ENCODE measurements around the gene DCHS2. TPM values are rescaled to one million over a fixed set of nuclear protein-coding genes. Genes with fewer than 3 reads are reported as not detected.

Gene DCHS2
- total RNA-seq, result under 1 TPM; 0.28 to 0.71 TPM
- long read RNA-seq, donor 1, partial matches to known transcripts, result 0 of 1 reads
- long read RNA-seq, donor 1, other reads (novel, unspliced or antisense), result 1 of 1 reads
- long read RNA-seq, donor 2, result 0 reads

- no peak for DNase-seq (ENCODE audit: low spot score)
- intact Hi-C loops (cut with DNase I), result loop anchor here in 1 of 2 donors (10.0 kb wide), 1 partner anchor 157 kb away; no protein-coding TSS in a partner anchor
Measured at GRCh38 chr4:154491341-154492271, at the start of gene DCHS2. TSS of gene DCHS2 (minus strand) at chr4:154491799. CDS start at chr4:154491355, 444 bp downstream.

- no peak for DNase-seq (ENCODE audit: low spot score)
- intact Hi-C loops (cut with DNase I), result no loop called here
Measured at GRCh38 chr4:154534296-154534695, 42.7 kb upstream of the DCHS2 start.

- DNase-seq (ENCODE audit: low spot score), result no peak
- intact Hi-C loops (cut with DNase I), result no loop called here
Measured at GRCh38 chr4:154529728-154530519, 38.3 kb upstream of the DCHS2 start.

- DNase-seq (ENCODE audit: low spot score), result no peak
- intact Hi-C loops (cut with DNase I), result no loop called here
Measured at GRCh38 chr4:154528869-154529268, 37.3 kb upstream of the DCHS2 start.

- DNase-seq (ENCODE audit: low spot score), result no peak
- intact Hi-C loops (cut with DNase I), result no loop called here
Measured at GRCh38 chr4:154527308-154527707, 35.7 kb upstream of the DCHS2 start.

- no peak for DNase-seq (ENCODE audit: low spot score)
- intact Hi-C loops (cut with DNase I), result no loop called here
Measured at GRCh38 chr4:154526151-154526550, 34.6 kb upstream of the DCHS2 start.

GRCh38 chr4:154521607-154522006 is 30.0 kb upstream of the DCHS2 start:
- intact Hi-C loops (cut with DNase I), result no loop called here
- no peak for DNase-seq (ENCODE audit: low spot score)

GRCh38 chr4:154519214-154519613 is 27.6 kb upstream of the DCHS2 start:
- intact Hi-C loops (cut with DNase I), result loop anchor here in 1 of 2 donors (10.0 kb wide), 1 partner anchor 114 kb away; no protein-coding TSS in a partner anchor

GRCh38 chr4:154517591-154517990 is 26.0 kb upstream of the DCHS2 start:
- DNase-seq (ENCODE audit: low spot score), result no peak
- intact Hi-C loops (cut with DNase I), result loop anchor here in 1 of 2 donors (10.0 kb wide), 1 partner anchor 113 kb away; no protein-coding TSS in a partner anchor

More at GRCh38 chr4:154519214-154519613, 27.6 kb upstream of the DCHS2 start:
- no peak for DNase-seq (ENCODE audit: low spot score)

GRCh38 chr4:154516318-154517029 is 24.9 kb upstream of the DCHS2 start:
- intact Hi-C loops (cut with DNase I), result loop anchor here in 1 of 2 donors (10.0 kb wide), 1 partner anchor 112 kb away; no protein-coding TSS in a partner anchor
- DNase-seq (ENCODE audit: low spot score), result no peak

GRCh38 chr4:154511981-154512380 is 20.4 kb upstream of the DCHS2 start:
- no peak for DNase-seq (ENCODE audit: low spot score)
- intact Hi-C loops (cut with DNase I), result loop anchor here in 1 of 2 donors (10.0 kb wide), 1 partner anchor 107 kb away; no protein-coding TSS in a partner anchor

GRCh38 chr4:154511548-154511947 is 19.9 kb upstream of the DCHS2 start:
- intact Hi-C loops (cut with DNase I), result loop anchor here in 1 of 2 donors (10.0 kb wide), 1 partner anchor 107 kb away; no protein-coding TSS in a partner anchor
- DNase-seq (ENCODE audit: low spot score), result no peak

- intact Hi-C loops (cut with DNase I), result loop anchor here in 1 of 2 donors (2.0 kb wide), 1 partner anchor 108 kb away; no protein-coding TSS in a partner anchor
- DNase-seq (ENCODE audit: low spot score), result no peak
Measured at GRCh38 chr4:154507156-154507555, 15.6 kb upstream of the DCHS2 start.

- intact Hi-C loops (cut with DNase I), result loop anchor here in 1 of 2 donors (2.0 kb wide), 1 partner anchor 107 kb away; no protein-coding TSS in a partner anchor
- DNase-seq (ENCODE audit: low spot score), result no peak
Measured at GRCh38 chr4:154506253-154506652, 14.7 kb upstream of the DCHS2 start.

- intact Hi-C loops (cut with DNase I), result no loop called here
- no peak for DNase-seq (ENCODE audit: low spot score)
Measured at GRCh38 chr4:154503598-154503997, 12.0 kb upstream of the DCHS2 start.

- intact Hi-C loops (cut with DNase I), result no loop called here
- no peak for DNase-seq (ENCODE audit: low spot score)
Measured at GRCh38 chr4:154502111-154502510, 10.5 kb upstream of the DCHS2 start.

- DNase-seq (ENCODE audit: low spot score), result no peak
- intact Hi-C loops (cut with DNase I), result loop anchor here in 1 of 2 donors (10.0 kb wide), 1 partner anchor 163 kb away; no protein-coding TSS in a partner anchor
Measured at GRCh38 chr4:154497889-154498288, 6.3 kb upstream of the DCHS2 start.

GRCh38 chr4:154495867-154496266 is 4.3 kb upstream of the DCHS2 start:
- intact Hi-C loops (cut with DNase I), result loop anchor here in 1 of 2 donors (10.0 kb wide), 1 partner anchor 161 kb away; no protein-coding TSS in a partner anchor
- DNase-seq (ENCODE audit: low spot score), result no peak
